Measurements from ENCODE around the gene SOX8. TPM values are rescaled to one million over a fixed set of nuclear protein-coding genes. Genes with fewer than 3 reads are reported as not detected.

Gene SOX8
- polyA plus RNA-seq, 3 donors: not detected

GRCh38 chr16:1032607-1033006 is 51.0 kb downstream of the SOX8 start:
- no peak overlapping the region for H3K9ac ChIP-seq (ENCODE audit: insufficient read depth, low read length, poor library complexity, severe bottlenecking)
- H3K27me3 Mint-ChIP-seq (ENCODE audit: low read depth in 3 of 3): peaks cover 8 to 19% (median 14%) of the 10 kb centered on the region in 3 donors
- no peak overlapping the region for H3K27ac ChIP-seq (ENCODE audit: low read depth in 1 of 2, low read length in 2 of 2)
- WGBS (ENCODE audit: insufficient coverage): 91% methylated on average over 2 of the region's 2 CpGs
- no peaks in the 10 kb centered on the region for H3K9me3 Mint-ChIP-seq
- H3K36me3 Mint-ChIP-seq: no peaks in the 10 kb centered on the region
- intact Hi-C loops (cut with micrococcal nuclease): no loop called here
- H3K4me1 Mint-ChIP-seq: no peaks in the 10 kb centered on the region
- no peak overlapping the region for H3K4me3 ChIP-seq (replicated peaks in 1 of 3; ENCODE audit: low read depth in 2 of 3, low read length in 3 of 3)
- H3K9me3 ChIP-seq (replicated peaks in 1 of 2; ENCODE audit: control insufficient read depth in 1 of 2, insufficient read depth in 1 of 2, low read length in 2 of 2): no peaks in the 10 kb centered on the region
- no peak overlapping the region for H3K4me3 Mint-ChIP-seq
- TF ChIP-seq CTCF (IDR thresholded peaks at IDR 0.05): no peak
- H3K36me3 ChIP-seq (replicated peaks in 1 of 2; ENCODE audit: control insufficient read depth in 1 of 2, insufficient read depth in 2 of 2, low read length in 2 of 2): no peaks in the 10 kb centered on the region
- no peaks in the 10 kb centered on the region for H3K79me2 ChIP-seq (ENCODE audit: insufficient read depth, low read length)
- no peak overlapping the region for H2AFZ ChIP-seq (ENCODE audit: insufficient read depth, low read depth, low read length, poor library complexity, severe bottlenecking)
- no peak for DNase-seq
- H4K20me1 ChIP-seq (ENCODE audit: insufficient read depth, low read length): no peaks in the 10 kb centered on the region
- peaks cover 0 to 10% of the 10 kb centered on the region in 2 donors for H3K27me3 ChIP-seq (ENCODE audit: control insufficient read depth in 2 of 2, insufficient read depth in 2 of 2, low read length in 2 of 2)
- H3K4me1 ChIP-seq (ENCODE audit: control insufficient read depth in 1 of 2, insufficient read depth in 2 of 2, low read length in 2 of 2): no peaks in the 10 kb centered on the region
- H3K4me2 ChIP-seq (replicated peaks; ENCODE audit: extremely low read depth, low read length, poor library complexity, severe bottlenecking): no peak overlapping the region
- no peak overlapping the region for H3K27ac Mint-ChIP-seq

GRCh38 chr16:1033128-1033679 is 51.6 kb downstream of the SOX8 start:
- Histone ChIP-seq H4K20me1 (ENCODE audit: insufficient read depth, low read length) (no peaks in the 10 kb centered on the region), H2AFZ (ENCODE audit: insufficient read depth, low read depth, low read length, poor library complexity, severe bottlenecking) (no peak overlapping the region), H3K27ac (ENCODE audit: low read depth in 1 of 2, low read length in 2 of 2) (no peak overlapping the region), H3K4me3 (replicated peaks in 1 of 3; ENCODE audit: low read depth in 2 of 3, low read length in 3 of 3) (no peak overlapping the region), H3K9ac (ENCODE audit: insufficient read depth, low read length, poor library complexity, severe bottlenecking) (no peak overlapping the region), H3K36me3 (replicated peaks in 1 of 2; ENCODE audit: control insufficient read depth in 1 of 2, insufficient read depth in 2 of 2, low read length in 2 of 2) (no peaks in the 10 kb centered on the region), H3K27me3 (ENCODE audit: control insufficient read depth in 2 of 2, insufficient read depth in 2 of 2, low read length in 2 of 2) (peaks cover 0 to 10% of the 10 kb centered on the region in 2 donors), H3K79me2 (ENCODE audit: insufficient read depth, low read length) (no peaks in the 10 kb centered on the region), H3K9me3 (replicated peaks in 1 of 2; ENCODE audit: control insufficient read depth in 1 of 2, insufficient read depth in 1 of 2, low read length in 2 of 2) (no peaks in the 10 kb centered on the region), H3K4me2 (replicated peaks; ENCODE audit: extremely low read depth, low read length, poor library complexity, severe bottlenecking) (no peak overlapping the region), H3K4me1 (ENCODE audit: control insufficient read depth in 1 of 2, insufficient read depth in 2 of 2, low read length in 2 of 2) (no peaks in the 10 kb centered on the region)
- H3K4me3 Mint-ChIP-seq: no peak overlapping the region
- H3K9me3 Mint-ChIP-seq: no peaks in the 10 kb centered on the region
- no peak for TF ChIP-seq CTCF (IDR thresholded peaks at IDR 0.05)
- H3K27ac Mint-ChIP-seq: no peak overlapping the region
- DNase-seq: no peak
- H3K36me3 Mint-ChIP-seq: no peaks in the 10 kb centered on the region
- WGBS (ENCODE audit: insufficient coverage): 96% methylated on average over 3 of the region's 3 CpGs
- H3K4me1 Mint-ChIP-seq: no peaks in the 10 kb centered on the region
- H3K27me3 Mint-ChIP-seq (ENCODE audit: low read depth in 3 of 3): peaks cover 8 to 20% (median 14%) of the 10 kb centered on the region in 3 donors
- intact Hi-C loops (cut with micrococcal nuclease): no loop called here
